ENCODE measurements around the gene TTLL3. TPM values are rescaled to one million over a fixed set of nuclear protein-coding genes. Genes with fewer than 3 reads are reported as not detected.

The TTLL3 gene
- polyA plus RNA-seq, 3 donors: 44.0 to 92.7 (median 47.5) TPM

- DNase-seq (ENCODE audit: extremely low read depth in 1 of 11, low read depth in 9 of 11, low spot score in 4 of 11): no peak
These were observed 69.9 kb downstream of the TTLL3 start, which contains the start of gene CIDEC for GRCh38 chr3:9879830-9880549. Gene CIDEC (minus strand): TSS chr3:9880253. CDS start chr3:9878486, 1,767 bp downstream.

- DNase-seq (ENCODE audit: extremely low read depth in 1 of 11, low read depth in 9 of 11, low spot score in 4 of 11): no peak
These were observed 71.4 kb downstream of the TTLL3 start for GRCh38 chr3:9881441-9881840.

- DNase-seq (ENCODE audit: extremely low read depth in 1 of 11, low read depth in 9 of 11, low spot score in 4 of 11): no peak
These were observed 73.9 kb downstream of the TTLL3 start for GRCh38 chr3:9883706-9884554.

- no peak for DNase-seq (ENCODE audit: extremely low read depth in 1 of 11, low read depth in 9 of 11, low spot score in 4 of 11)
These were observed 74.6 kb downstream of the TTLL3 start for GRCh38 chr3:9884555-9885165.

Other genes starting within 250 kb of the TTLL3 start
- 10 to 100 TPM; 29.8 to 33.1 (median 33.1) TPM for gene MTMR14, start 160.8 kb upstream of the TTLL3 start, polyA plus RNA-seq (ENCODE audit: insufficient read length in 3 of 3)
- under 1 TPM in 1 of 3 donors, not detected in 2; 0.29 TPM for gene CPNE9, start 106.4 kb upstream of the TTLL3 start, polyA plus RNA-seq (ENCODE audit: insufficient read length in 3 of 3)
- gene BRPF1, start 78.5 kb upstream of the TTLL3 start, polyA plus RNA-seq (ENCODE audit: insufficient read length in 3 of 3): 10 to 100 TPM; 17.8 to 21.3 (median 20.0) TPM
- gene OGG1, start 60.3 kb upstream of the TTLL3 start, polyA plus RNA-seq (ENCODE audit: insufficient read length in 3 of 3): 10 to 100 TPM; 57.5 to 77.5 (median 59.4) TPM
- gene CAMK1, start 40.3 kb upstream of the TTLL3 start, polyA plus RNA-seq (ENCODE audit: insufficient read length in 3 of 3): 10 to 100 TPM; 16.0 to 22.6 (median 18.7) TPM
- 10 to 100 TPM; 58.2 to 73.4 (median 71.1) TPM for gene TADA3, start 17.8 kb upstream of the TTLL3 start, polyA plus RNA-seq (ENCODE audit: insufficient read length in 3 of 3)
- gene ARPC4, start 17.2 kb upstream of the TTLL3 start, polyA plus RNA-seq (ENCODE audit: insufficient read length in 3 of 3): 100 to 1,000 TPM; 113 to 145 (median 141) TPM
- 10 to 100 TPM; 29.9 to 36.6 (median 34.9) TPM for gene RPUSD3, start 33.7 kb downstream of the TTLL3 start, polyA plus RNA-seq (ENCODE audit: insufficient read length in 3 of 3)
- gene CIDEC, start 70.0 kb downstream of the TTLL3 start, polyA plus RNA-seq (ENCODE audit: insufficient read length in 3 of 3): under 1 TPM; 0.13 to 0.30 (median 0.17) TPM
- 10 to 100 TPM; 40.4 to 47.0 (median 46.5) TPM for gene JAGN1, start 80.3 kb downstream of the TTLL3 start, polyA plus RNA-seq (ENCODE audit: insufficient read length in 3 of 3)
- gene IL17RE, start 92.6 kb downstream of the TTLL3 start, polyA plus RNA-seq (ENCODE audit: insufficient read length in 3 of 3): 10 to 100 TPM in 1 of 3 donors, 1 to 10 TPM in 2; 8.9 to 14.5 (median 10.0) TPM
- gene IL17RC, start 106.8 kb downstream of the TTLL3 start, polyA plus RNA-seq (ENCODE audit: insufficient read length in 3 of 3): 10 to 100 TPM; 30.9 to 42.3 (median 39.6) TPM
- 10 to 100 TPM; 50.6 to 72.2 (median 54.2) TPM for gene CRELD1, start 123.6 kb downstream of the TTLL3 start, polyA plus RNA-seq (ENCODE audit: insufficient read length in 3 of 3)
- 1 to 10 TPM; 3.7 to 4.8 (median 4.2) TPM for gene PRRT3, start 142.1 kb downstream of the TTLL3 start, polyA plus RNA-seq (ENCODE audit: insufficient read length in 3 of 3)
- 10 to 100 TPM; 79.3 to 94.2 (median 91.4) TPM for gene EMC3, start 176.6 kb downstream of the TTLL3 start, polyA plus RNA-seq (ENCODE audit: insufficient read length in 3 of 3)
- 10 to 100 TPM; 20.7 to 24.8 (median 22.6) TPM for gene FANCD2, start 216.2 kb downstream of the TTLL3 start, polyA plus RNA-seq (ENCODE audit: insufficient read length in 3 of 3)